ENCODE measurements around the gene KNG1.

The KNG1 gene

DNA sequence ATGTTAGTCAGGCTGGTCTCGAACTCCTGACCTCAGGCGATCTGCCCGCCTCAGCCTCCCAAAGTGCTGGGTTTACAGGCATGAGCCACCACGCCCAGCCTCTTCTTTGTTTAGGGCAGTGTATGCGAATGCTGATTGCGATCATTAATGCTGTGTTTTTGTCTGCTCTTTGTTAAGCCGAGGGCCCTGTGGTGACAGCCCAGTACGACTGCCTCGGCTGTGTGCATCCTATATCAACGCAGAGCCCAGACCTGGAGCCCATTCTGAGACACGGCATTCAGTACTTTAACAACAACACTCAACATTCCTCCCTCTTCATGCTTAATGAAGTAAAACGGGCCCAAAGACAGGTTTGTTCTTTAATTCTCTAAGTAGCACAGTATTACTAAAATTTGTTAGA, 7.8 kb downstream of the KNG1 start:
- no peak overlapping the region for H3K27ac ChIP-seq (ENCODE audit: low read depth, low read length)
- no peaks in the 10 kb centered on the region for H3F3A ChIP-seq (ENCODE audit: insufficient read depth)
- no peak overlapping the region for H3K9ac ChIP-seq (ENCODE audit: low read length)
- no peaks in the 10 kb centered on the region for H3K9me3 ChIP-seq (ENCODE audit: insufficient read depth, low read length)
- H4K20me1 ChIP-seq (ENCODE audit: low read depth, low read length): no peaks in the 10 kb centered on the region
- no peak overlapping the region for H3K4me2 ChIP-seq (ENCODE audit: low read depth, low read length, poor library complexity, severe bottlenecking)
- H3K36me3 ChIP-seq (ENCODE audit: low read length): no peaks in the 10 kb centered on the region
- TF ChIP-seq CTCF (IDR thresholded peaks at IDR 0.05; ENCODE audit: insufficient read depth, low read length, poor library complexity, severe bottlenecking) (no peak), EZH2phosphoT487 (conservative IDR thresholded peaks at IDR 0.05; ENCODE audit: low read length) (no peak)
- no peaks in the 10 kb centered on the region for H3K27me3 ChIP-seq (ENCODE audit: low read length)
- no peak overlapping the region for H3K4me3 ChIP-seq (ENCODE audit: insufficient read depth, low read length, poor library complexity, severe bottlenecking)
- no peaks in the 10 kb centered on the region for H3K9me2 ChIP-seq (replicated peaks; ENCODE audit: insufficient read depth, low read length)
- H3K79me2 ChIP-seq (ENCODE audit: insufficient read depth, low read length): no peaks in the 10 kb centered on the region
- no peak overlapping the region for H2AFZ ChIP-seq (ENCODE audit: low read depth, low read length, severe bottlenecking)

DNA sequence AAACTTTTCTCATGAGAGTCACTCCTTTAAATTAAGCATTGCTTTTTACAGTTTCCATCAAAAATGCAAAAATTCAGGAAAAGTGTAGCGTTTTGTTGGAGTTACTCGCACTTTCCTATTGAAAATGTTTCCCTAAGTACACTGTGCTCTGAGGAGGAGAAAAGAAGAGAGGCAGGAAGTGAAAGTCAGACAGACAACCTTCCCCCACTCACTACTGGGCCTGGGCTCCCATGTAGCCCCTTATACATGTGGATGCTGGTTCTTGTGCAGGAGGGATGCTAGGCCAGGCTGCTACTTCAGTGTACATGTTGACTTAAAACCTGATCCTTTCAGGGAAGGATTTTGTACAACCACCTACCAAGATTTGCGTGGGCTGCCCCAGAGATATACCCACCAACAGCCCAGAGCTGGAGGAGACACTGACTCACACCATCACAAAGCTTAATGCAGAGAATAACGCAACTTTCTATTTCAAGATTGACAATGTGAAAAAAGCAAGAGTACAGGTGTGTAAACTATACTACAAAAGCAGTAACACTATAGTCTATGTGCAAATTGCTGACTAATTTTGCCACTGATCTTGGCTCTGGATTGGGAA, 15.1 kb downstream of the KNG1 start:
- Histone ChIP-seq H3K4me2 (ENCODE audit: low read depth, low read length, poor library complexity, severe bottlenecking) (no peak overlapping the region), H2AFZ (ENCODE audit: low read depth, low read length, severe bottlenecking) (no peak overlapping the region)

GRCh38 chr3:186742618-186743380, 25.6 kb downstream of the KNG1 start:
- H3K4me2 ChIP-seq (ENCODE audit: low read depth, low read length, poor library complexity, severe bottlenecking): no peak overlapping the region
- H3K79me2 ChIP-seq (ENCODE audit: insufficient read depth, low read length): no peaks in the 10 kb centered on the region
- H3K27me3 ChIP-seq (ENCODE audit: low read length): no peaks in the 10 kb centered on the region
- no peaks in the 10 kb centered on the region for H4K20me1 ChIP-seq (ENCODE audit: low read depth, low read length)
- H3K4me3 ChIP-seq (ENCODE audit: insufficient read depth, low read length, poor library complexity, severe bottlenecking): no peak overlapping the region
- H3K9me3 ChIP-seq (ENCODE audit: insufficient read depth, low read length): no peaks in the 10 kb centered on the region
- no peaks in the 10 kb centered on the region for H3K9me2 ChIP-seq (replicated peaks; ENCODE audit: insufficient read depth, low read length)
- no peak overlapping the region for H3K27ac ChIP-seq (ENCODE audit: low read depth, low read length)
- H3K36me3 ChIP-seq (ENCODE audit: low read length): no peaks in the 10 kb centered on the region
- no peak overlapping the region for H3K9ac ChIP-seq (ENCODE audit: low read length)
- H3F3A ChIP-seq (ENCODE audit: insufficient read depth): no peaks in the 10 kb centered on the region
- TF ChIP-seq CTCF (IDR thresholded peaks at IDR 0.05; ENCODE audit: insufficient read depth, low read length, poor library complexity, severe bottlenecking): no peak
- TF ChIP-seq EZH2phosphoT487 (conservative IDR thresholded peaks at IDR 0.05; ENCODE audit: low read length): no peak
- H2AFZ ChIP-seq (ENCODE audit: low read depth, low read length, severe bottlenecking): no peak overlapping the region

More for the DNA sequence above, 15.1 kb downstream of the KNG1 start:
- no peaks in the 10 kb centered on the region for H4K20me1 ChIP-seq (ENCODE audit: low read depth, low read length)
- no peaks in the 10 kb centered on the region for H3K79me2 ChIP-seq (ENCODE audit: insufficient read depth, low read length)
- no peaks in the 10 kb centered on the region for H3K36me3 ChIP-seq (ENCODE audit: low read length)
- no peak overlapping the region for H3K9ac ChIP-seq (ENCODE audit: low read length)
- no peaks in the 10 kb centered on the region for H3K27me3 ChIP-seq (ENCODE audit: low read length)
- no peak overlapping the region for H3K27ac ChIP-seq (ENCODE audit: low read depth, low read length)
- no peaks in the 10 kb centered on the region for H3K9me2 ChIP-seq (replicated peaks; ENCODE audit: insufficient read depth, low read length)
- H3K4me3 ChIP-seq (ENCODE audit: insufficient read depth, low read length, poor library complexity, severe bottlenecking): no peak overlapping the region
- H3F3A ChIP-seq (ENCODE audit: insufficient read depth): no peaks in the 10 kb centered on the region
- TF ChIP-seq EZH2phosphoT487 (conservative IDR thresholded peaks at IDR 0.05; ENCODE audit: low read length) (no peak), CTCF (IDR thresholded peaks at IDR 0.05; ENCODE audit: insufficient read depth, low read length, poor library complexity, severe bottlenecking) (no peak)
- no peaks in the 10 kb centered on the region for H3K9me3 ChIP-seq (ENCODE audit: insufficient read depth, low read length)
